NCI-H82 (cell line): ENCODE data around the gene PAIP2.

Experiments used
- DNase-seq: peaks from one replicate; lab custom pipeline; 2025; lab: John Stamatoyannopoulos, UW

PAIP2 gene

GRCh38 chr5:139410993-139411828 is 69.6 kb downstream of the PAIP2 start:
- DNase-seq, result no peak

GRCh38 chr5:139413153-139413552 is 71.5 kb downstream of the PAIP2 start:
- no peak for DNase-seq

DNA sequence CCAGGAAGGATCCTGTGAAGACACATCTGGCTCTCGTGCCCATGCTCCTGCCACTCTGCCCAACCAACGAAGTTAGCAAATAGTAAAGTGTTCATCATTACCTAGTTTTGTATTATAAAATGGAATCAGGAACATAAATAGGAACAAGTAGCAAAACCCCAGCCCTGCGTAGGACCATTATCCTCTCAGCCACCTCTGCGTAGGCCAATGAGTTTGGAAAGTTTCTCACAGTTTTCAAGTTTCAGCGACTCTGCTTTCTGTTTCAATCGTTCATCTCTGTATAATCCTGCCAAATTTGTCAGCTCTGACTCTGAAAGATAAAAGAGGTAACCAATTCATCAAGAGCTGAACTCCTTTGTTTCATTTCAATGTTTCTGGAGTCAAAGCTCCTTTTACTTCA is 72.3 kb downstream of the PAIP2 start:
- no peak for DNase-seq

DNA sequence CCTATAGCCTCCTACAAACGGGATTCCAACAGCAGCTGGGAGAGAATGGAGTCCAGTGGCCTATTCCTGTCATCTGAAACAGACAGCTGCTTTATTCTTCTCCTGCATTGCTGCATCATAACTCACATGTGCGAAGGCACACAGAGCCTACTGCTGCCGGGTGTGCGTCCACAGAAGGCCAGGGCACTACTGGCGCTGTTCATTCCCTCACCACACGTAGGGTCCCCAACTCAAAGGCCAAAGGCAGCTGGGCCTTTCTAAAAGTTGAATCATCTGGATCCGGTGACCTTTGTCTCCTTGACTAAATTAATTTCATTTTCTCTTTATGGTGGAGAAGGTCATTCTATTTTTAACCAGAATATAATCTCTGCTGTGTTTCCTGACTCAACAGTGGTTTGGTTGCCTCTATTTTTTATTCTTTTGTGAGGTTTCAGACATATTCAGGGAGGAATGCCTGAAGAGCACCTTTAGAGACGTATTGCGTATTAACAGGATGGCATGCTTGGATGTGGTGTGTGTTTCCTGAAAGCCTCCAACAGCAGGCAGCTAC is 73.0 kb downstream of the PAIP2 start:
- no peak for DNase-seq

DNA sequence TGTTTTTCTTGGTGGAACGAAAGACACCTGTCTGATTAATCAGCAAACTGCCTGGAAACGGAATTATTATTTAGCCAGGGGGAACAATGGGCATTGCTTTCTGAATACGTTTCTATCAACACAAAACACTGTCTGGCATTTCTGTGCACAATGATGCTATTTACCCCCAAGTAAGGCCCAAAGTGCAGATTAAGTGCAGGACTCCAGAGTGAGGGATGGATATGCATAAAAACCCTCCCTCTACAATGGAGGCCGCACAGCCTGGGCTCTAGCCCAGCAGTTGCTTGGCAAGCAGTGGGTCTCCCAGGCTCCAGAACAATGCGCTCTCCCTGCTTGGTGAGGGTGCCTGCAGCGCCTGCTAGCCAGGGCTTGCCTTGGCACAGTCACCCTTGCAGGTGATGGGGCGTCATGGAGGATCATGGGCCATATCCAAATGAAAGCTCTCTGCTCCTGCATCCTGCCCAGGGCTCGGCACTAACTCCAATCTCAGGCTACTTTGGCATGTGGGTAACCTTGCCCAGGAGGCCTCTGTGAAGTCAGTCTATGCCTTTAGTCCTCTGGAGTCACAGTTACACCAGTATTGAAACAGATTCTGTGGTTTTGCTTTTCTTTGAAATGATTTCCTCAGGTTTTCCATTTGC is 73.7 kb downstream of the PAIP2 start:
- DNase-seq, result no peak

DNA sequence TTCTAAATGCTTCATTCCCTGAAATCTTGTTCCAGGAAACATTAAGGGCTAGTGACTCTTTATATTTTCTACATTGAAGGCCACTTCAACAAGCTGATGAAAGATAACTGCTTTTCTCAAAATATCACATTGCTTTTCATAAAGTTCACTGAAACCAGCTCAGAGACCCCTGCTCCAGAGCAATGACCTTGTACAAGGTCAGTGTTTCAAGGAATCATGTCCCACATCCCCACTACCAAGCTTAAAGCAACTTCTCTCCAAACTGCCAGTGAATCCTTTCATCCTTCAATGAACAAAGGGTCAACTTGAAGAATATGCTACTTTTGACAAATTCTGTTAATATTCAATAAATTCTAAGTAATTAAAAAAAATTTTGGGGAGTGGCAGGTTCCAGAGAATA is 74.2 kb downstream of the PAIP2 start:
- no peak for DNase-seq

DNA sequence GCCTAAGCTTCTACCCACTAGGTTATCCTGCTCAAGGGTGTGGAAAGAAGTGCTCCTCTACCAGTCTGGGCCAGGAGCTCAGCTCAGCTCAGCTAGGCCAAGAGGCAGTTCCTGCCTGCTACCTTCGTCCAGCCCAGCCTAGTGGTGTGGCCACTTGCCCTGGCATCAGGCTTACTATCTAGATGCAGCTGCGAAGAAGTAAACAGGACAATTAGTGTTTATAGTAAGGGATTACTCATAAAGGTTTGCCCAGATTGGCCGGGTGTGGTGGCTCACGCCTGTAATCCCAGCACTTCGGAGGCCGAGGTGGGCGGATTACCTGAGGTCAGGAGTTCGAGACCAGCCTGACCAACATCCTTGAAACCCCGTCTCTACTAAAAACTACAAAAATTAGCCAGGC is 75.0 kb downstream of the PAIP2 start:
- DNase-seq, result no peak

DNA sequence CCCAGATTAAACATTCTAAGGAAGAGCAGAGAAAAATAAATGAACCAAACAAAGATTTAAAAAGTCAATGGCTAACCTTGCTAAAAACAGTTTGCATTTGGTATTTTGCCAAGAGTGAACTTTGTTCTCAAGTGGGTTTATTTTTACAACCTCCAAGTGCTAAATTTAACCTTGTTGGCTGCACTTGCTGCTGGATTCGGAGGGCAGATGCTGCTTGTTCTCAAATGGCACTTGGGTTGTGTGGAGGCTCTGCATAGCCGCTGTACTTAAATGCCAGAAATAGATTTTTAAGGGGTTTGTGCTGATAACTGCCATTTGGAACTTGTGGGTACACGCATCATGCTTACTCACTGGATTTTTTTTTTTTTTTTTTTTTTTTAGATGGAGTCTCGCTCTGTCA is 75.6 kb downstream of the PAIP2 start:
- DNase-seq, result no peak

DNA sequence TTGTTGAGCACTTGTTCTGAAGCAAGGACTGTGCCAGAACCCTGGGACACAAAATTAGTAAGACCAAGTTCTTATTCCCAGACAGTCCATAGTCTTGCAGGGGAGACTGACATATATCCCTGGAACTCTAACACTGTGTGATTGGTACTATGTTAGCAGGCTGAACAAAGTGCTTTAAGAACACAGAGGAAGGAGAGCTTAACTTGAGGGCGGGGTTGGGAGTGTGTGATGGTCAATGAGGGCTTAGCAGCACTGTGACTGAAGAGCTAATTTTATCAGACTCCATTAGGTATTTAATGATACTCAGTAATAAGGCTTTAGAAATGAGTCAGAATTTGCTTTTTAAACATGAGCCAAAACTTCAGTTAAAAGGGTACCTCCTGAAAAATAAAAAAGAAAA is 77.1 kb downstream of the PAIP2 start:
- no peak for DNase-seq
